ENCODE results near the gene SRXN1. TPM values are rescaled to one million over a fixed set of nuclear protein-coding genes. Genes with fewer than 3 reads are reported as not detected.

SRXN1 gene
- total RNA-seq, 1 experiment from 2014 or later = 42.6 TPM

- ChIA-PET CTCF (interaction anchor here (1.1 to 1.2 kb wide), 2 partner anchors 24 to 72 kb away, joined by 3 read pairs; no protein-coding TSS in a partner anchor), POLR2A (interaction anchor here (1.0 kb wide), 1 partner anchor 124 kb away, joined by 3 read pairs; no protein-coding TSS in a partner anchor)
- DNase-seq (ENCODE audit: unreplicated experiment) = no peak
- BruUV-seq (replicated peaks) = no TSS peak
- H3K4me1 Mint-ChIP-seq (ENCODE audit: insufficient read depth, unreplicated experiment) = peaks cover 17% of the 10 kb centered on the region
- H3K27ac Mint-ChIP-seq (ENCODE audit: low read depth, unreplicated experiment) = no peak overlapping the region
- intact Hi-C loops (cut with micrococcal nuclease) = no loop called here
- H3K27me3 Mint-ChIP-seq (ENCODE audit: insufficient read depth, unreplicated experiment) = peaks cover 26% of the 10 kb centered on the region
- TF ChIP-seq, protein P1, sequence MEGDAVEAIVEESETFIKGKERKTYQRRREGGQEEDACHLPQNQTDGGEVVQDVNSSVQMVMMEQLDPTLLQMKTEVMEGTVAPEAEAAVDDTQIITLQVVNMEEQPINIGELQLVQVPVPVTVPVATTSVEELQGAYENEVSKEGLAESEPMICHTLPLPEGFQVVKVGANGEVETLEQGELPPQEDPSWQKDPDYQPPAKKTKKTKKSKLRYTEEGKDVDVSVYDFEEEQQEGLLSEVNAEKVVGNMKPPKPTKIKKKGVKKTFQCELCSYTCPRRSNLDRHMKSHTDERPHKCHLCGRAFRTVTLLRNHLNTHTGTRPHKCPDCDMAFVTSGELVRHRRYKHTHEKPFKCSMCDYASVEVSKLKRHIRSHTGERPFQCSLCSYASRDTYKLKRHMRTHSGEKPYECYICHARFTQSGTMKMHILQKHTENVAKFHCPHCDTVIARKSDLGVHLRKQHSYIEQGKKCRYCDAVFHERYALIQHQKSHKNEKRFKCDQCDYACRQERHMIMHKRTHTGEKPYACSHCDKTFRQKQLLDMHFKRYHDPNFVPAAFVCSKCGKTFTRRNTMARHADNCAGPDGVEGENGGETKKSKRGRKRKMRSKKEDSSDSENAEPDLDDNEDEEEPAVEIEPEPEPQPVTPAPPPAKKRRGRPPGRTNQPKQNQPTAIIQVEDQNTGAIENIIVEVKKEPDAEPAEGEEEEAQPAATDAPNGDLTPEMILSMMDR (IDR thresholded peaks at IDR 0.05; ENCODE audit: unreplicated experiment) = no peak
- H3K9me3 Mint-ChIP-seq (ENCODE audit: unreplicated experiment) = no peaks in the 10 kb centered on the region
- no peak overlapping the region for H3K4me3 Mint-ChIP-seq (ENCODE audit: unreplicated experiment)
- no peaks in the 10 kb centered on the region for H3K36me3 Mint-ChIP-seq (ENCODE audit: insufficient read depth, unreplicated experiment)
Measured at GRCh38 chr20:663315-664090, 10.5 kb upstream of the SRXN1 start.

GRCh38 chr20:662277-663192, 9.5 kb upstream of the SRXN1 start:
- Mint-ChIP-seq H3K27me3 (ENCODE audit: insufficient read depth, unreplicated experiment) (peaks cover 26% of the 10 kb centered on the region), H3K4me3 (ENCODE audit: unreplicated experiment) (no peak overlapping the region), H3K4me1 (ENCODE audit: insufficient read depth, unreplicated experiment) (peaks cover 17% of the 10 kb centered on the region), H3K36me3 (ENCODE audit: insufficient read depth, unreplicated experiment) (no peaks in the 10 kb centered on the region), H3K27ac (ENCODE audit: low read depth, unreplicated experiment) (no peak overlapping the region), H3K9me3 (ENCODE audit: unreplicated experiment) (no peaks in the 10 kb centered on the region)
- TF ChIP-seq, protein P1 (IDR thresholded peaks at IDR 0.05; ENCODE audit: unreplicated experiment) = no peak
- BruUV-seq (replicated peaks) = no TSS peak
- ChIA-PET CTCF (interaction anchor here (0.6 to 0.8 kb wide), 4 partner anchors 18 to 308 kb away, joined by 3 to 4 read pairs (median 4); no protein-coding TSS in a partner anchor), POLR2A (interaction anchor here (1.0 to 2.5 kb wide), 2 partner anchors 10 to 123 kb away, joined by 3 to 11 read pairs; partner anchors contain the start of gene SRXN1)
- intact Hi-C loops (cut with micrococcal nuclease) = no loop called here
- DNase-seq (ENCODE audit: unreplicated experiment) = no peak

DNA sequence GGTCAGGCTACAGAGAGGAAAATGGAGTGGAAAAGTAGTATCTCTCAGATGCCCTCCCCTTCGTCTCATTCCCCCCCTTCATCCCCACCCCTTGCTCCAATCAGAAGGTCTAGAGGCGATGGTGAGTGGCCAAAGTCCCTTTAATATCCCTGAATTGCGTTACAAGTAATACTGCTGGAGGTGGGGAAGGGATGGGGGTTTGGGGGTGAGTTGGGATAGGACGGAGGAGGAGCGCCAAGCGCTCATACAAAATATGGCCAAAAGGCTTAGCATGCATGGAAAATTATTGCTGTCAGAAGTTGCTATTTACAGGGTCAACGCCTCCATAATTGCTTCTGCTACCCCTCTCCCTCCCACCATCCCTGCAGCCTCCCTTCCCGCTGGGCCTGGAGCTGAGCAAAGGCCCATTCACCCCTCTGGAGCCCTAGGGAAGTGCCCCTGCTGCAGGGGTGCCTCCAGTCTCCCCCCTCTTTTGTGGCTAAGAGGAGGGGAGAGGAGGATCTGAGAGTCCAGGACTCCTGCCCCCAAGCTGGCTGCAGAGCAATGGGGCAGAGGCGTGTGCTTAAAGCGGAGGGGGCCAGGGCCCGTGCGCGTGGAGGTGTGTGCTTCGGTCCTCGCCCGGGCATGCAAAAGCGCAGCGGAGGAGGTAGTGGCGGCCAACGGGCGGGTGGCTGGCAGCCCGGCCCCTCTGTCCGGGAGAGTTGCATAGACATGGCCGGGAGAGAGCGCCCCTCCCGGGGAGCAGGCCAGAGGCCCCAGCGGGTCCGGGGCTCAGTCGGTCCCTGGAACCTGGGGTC, 8.7 kb upstream of the SRXN1 start:
- no peaks in the 10 kb centered on the region for H3K9me3 Mint-ChIP-seq (ENCODE audit: unreplicated experiment)
- peaks cover 26% of the 10 kb centered on the region for H3K27me3 Mint-ChIP-seq (ENCODE audit: insufficient read depth, unreplicated experiment)
- no TSS peak for BruUV-seq (replicated peaks)
- no peaks in the 10 kb centered on the region for H3K36me3 Mint-ChIP-seq (ENCODE audit: insufficient read depth, unreplicated experiment)
- H3K4me1 Mint-ChIP-seq (ENCODE audit: insufficient read depth, unreplicated experiment) = peaks cover 17% of the 10 kb centered on the region
- TF ChIP-seq, protein P1 (IDR thresholded peaks at IDR 0.05; ENCODE audit: unreplicated experiment) = no peak
- intact Hi-C loops (cut with micrococcal nuclease) = no loop called here
- no peak for DNase-seq (ENCODE audit: unreplicated experiment)
- POLR2A ChIA-PET = interaction anchor here (1.0 to 2.5 kb wide), 2 partner anchors 10 to 26 kb away, joined by 3 to 11 read pairs; partner anchors contain the start of gene SRXN1
- H3K27ac Mint-ChIP-seq (ENCODE audit: low read depth, unreplicated experiment) = no peak overlapping the region
- no peak overlapping the region for H3K4me3 Mint-ChIP-seq (ENCODE audit: unreplicated experiment)
- CTCF ChIA-PET = interaction anchor here (0.7 to 1.7 kb wide), 4 partner anchors 16 to 99 kb away, joined by 4 to 8 read pairs (median 7); no protein-coding TSS in a partner anchor

Data from MCF 10A (cell line).